Measurements from ENCODE around the gene PAOX. TPM values are rescaled to one million over a fixed set of nuclear protein-coding genes. Genes with fewer than 3 reads are reported as not detected.
"Not testable (repeated sequence)": the region's sequence is repeated elsewhere in the genome, so short reads cannot be mapped to it uniquely, and the experiment has no call there.

Gene PAOX
- total and polyA plus RNA-seq, 5 donors from 2014 or later = 6.7 to 14.3 (median 10.2) TPM

GRCh38 chr10:133368153-133368552 is 10.9 kb upstream of the PAOX start:
- no peak for ATAC-seq (ENCODE audit: low read depth in 2 of 2)
- Mint-ChIP-seq H3K27ac (no peak overlapping the region), H3K27me3 (no peaks in the 10 kb centered on the region), H3K4me3 (peak overlapping the region in 1 of 4 donors; percentile 65), H3K9me3 (no peaks in the 10 kb centered on the region), H3K4me1 (peaks cover 0 to 6% (median 0%) of the 10 kb centered on the region in 4 donors), H3K36me3 (peaks cover 17% of the 10 kb centered on the region)
- no peak for DNase-seq
- no peak overlapping the region for H3K4me3 ChIP-seq (ENCODE audit: low read depth, low read length)
- H3K9me3 ChIP-seq (ENCODE audit: control insufficient read depth in 2 of 2, low read length in 2 of 2) = no peaks in the 10 kb centered on the region
- peaks cover 8% of the 10 kb centered on the region for H3K4me1 ChIP-seq (ENCODE audit: control insufficient read depth, insufficient read depth, low read length, poor library complexity, severe bottlenecking)
- H3K27me3 ChIP-seq (ENCODE audit: control insufficient read depth, insufficient read depth, low read length) = no peaks in the 10 kb centered on the region
- peaks cover 30% of the 10 kb centered on the region for H3K36me3 ChIP-seq (ENCODE audit: control insufficient read depth, insufficient read depth, low read length)
- H3K27ac ChIP-seq (ENCODE audit: insufficient read depth, low read length, poor library complexity, severe bottlenecking) = no peak overlapping the region

GRCh38 chr10:133370030-133370786 is 8.9 kb upstream of the PAOX start:
- no peak overlapping the region for H3K27ac ChIP-seq (ENCODE audit: insufficient read depth, low read length, poor library complexity, severe bottlenecking)
- peaks cover 14% of the 10 kb centered on the region for H3K4me1 ChIP-seq (ENCODE audit: control insufficient read depth, insufficient read depth, low read length, poor library complexity, severe bottlenecking)
- no peak for DNase-seq
- no peaks in the 10 kb centered on the region for H3K27me3 ChIP-seq (ENCODE audit: control insufficient read depth, insufficient read depth, low read length)
- H3K4me3 ChIP-seq (ENCODE audit: low read depth, low read length) = no peak overlapping the region
- peaks cover 30% of the 10 kb centered on the region for H3K36me3 ChIP-seq (ENCODE audit: control insufficient read depth, insufficient read depth, low read length)
- H3K9me3 ChIP-seq (ENCODE audit: control insufficient read depth in 2 of 2, low read length in 2 of 2) = no peaks in the 10 kb centered on the region
- Mint-ChIP-seq H3K27ac (no peak overlapping the region), H3K4me1 (peaks cover 0 to 9% (median 4%) of the 10 kb centered on the region in 4 donors), H3K9me3 (no peaks in the 10 kb centered on the region), H3K27me3 (no peaks in the 10 kb centered on the region), H3K36me3 (peaks cover 9% of the 10 kb centered on the region), H3K4me3 (peak overlapping the region; percentile 13 to 57 (median 38))
- no peak for ATAC-seq (ENCODE audit: low read depth in 2 of 2)

- DNase-seq (no peak), ATAC-seq (ENCODE audit: low read depth in 2 of 2) (no peak)
- H3K9me3 ChIP-seq (ENCODE audit: control insufficient read depth in 2 of 2, low read length in 2 of 2) = no peaks in the 10 kb centered on the region
Observed at GRCh38 chr10:133372507-133372906, 6.6 kb upstream of the PAOX start.

GRCh38 chr10:133373174-133374090 is 5.6 kb upstream of the PAOX start, which contains the start of gene ECHS1:
Gene ECHS1 (minus strand): TSS chr10:133373354. CDS start chr10:133373333, 21 bp downstream.
- Histone ChIP-seq H3K36me3 (ENCODE audit: control insufficient read depth, insufficient read depth, low read length) (peaks cover 17% of the 10 kb centered on the region), H3K4me1 (ENCODE audit: control insufficient read depth, insufficient read depth, low read length, poor library complexity, severe bottlenecking) (peaks cover 21% of the 10 kb centered on the region), H3K4me3 (ENCODE audit: low read depth, low read length) (peak within 1 kb of the TSS; percentile 66), H3K9me3 (ENCODE audit: control insufficient read depth in 2 of 2, low read length in 2 of 2) (no peaks in the 10 kb centered on the region), H3K27me3 (ENCODE audit: control insufficient read depth, insufficient read depth, low read length) (no peaks in the 10 kb centered on the region), H3K27ac (ENCODE audit: insufficient read depth, low read length, poor library complexity, severe bottlenecking) (peak within 1 kb of the TSS; percentile 66)
- Mint-ChIP-seq H3K27me3 (no peaks in the 10 kb centered on the region), H3K36me3 (peaks cover 6% of the 10 kb centered on the region), H3K9me3 (no peaks in the 10 kb centered on the region), H3K4me3 (peak within 1 kb of the TSS; percentile 80 to 89 (median 86)), H3K4me1 (peaks cover 0 to 9% (median 4%) of the 10 kb centered on the region in 4 donors), H3K27ac (peak within 1 kb of the TSS in 1 of 3 donors; percentile 63)
- ATAC-seq (ENCODE audit: low read depth in 2 of 2) (peak; percentile 99), DNase-seq (peak; percentile 91 to 92 (median 92))

More at GRCh38 chr10:133372507-133372906, 6.6 kb upstream of the PAOX start:
- peaks cover 9% of the 10 kb centered on the region for H3K36me3 Mint-ChIP-seq
- H3K4me3 Mint-ChIP-seq = peak overlapping the region in 3 of 4 donors; percentile 80 to 85 (median 83)
- Histone ChIP-seq H3K27ac (ENCODE audit: insufficient read depth, low read length, poor library complexity, severe bottlenecking) (no peak overlapping the region), H3K4me3 (ENCODE audit: low read depth, low read length) (no peak overlapping the region), H3K4me1 (ENCODE audit: control insufficient read depth, insufficient read depth, low read length, poor library complexity, severe bottlenecking) (peaks cover 14% of the 10 kb centered on the region), H3K27me3 (ENCODE audit: control insufficient read depth, insufficient read depth, low read length) (no peaks in the 10 kb centered on the region), H3K36me3 (ENCODE audit: control insufficient read depth, insufficient read depth, low read length) (peaks cover 22% of the 10 kb centered on the region)
- no peaks in the 10 kb centered on the region for H3K9me3 Mint-ChIP-seq
- no peak overlapping the region for H3K27ac Mint-ChIP-seq
- no peaks in the 10 kb centered on the region for H3K27me3 Mint-ChIP-seq
- H3K4me1 Mint-ChIP-seq = peaks cover 0 to 9% (median 4%) of the 10 kb centered on the region in 4 donors

GRCh38 chr10:133375357-133376115 is 3.5 kb upstream of the PAOX start:
- Mint-ChIP-seq H3K9me3 (peaks cover 0 to 1% (median 0%) of the 10 kb centered on the region in 7 donors), H3K4me1 (peaks cover 0 to 11% (median 4%) of the 10 kb centered on the region in 4 donors), H3K4me3 (peak overlapping the region; percentile 38 to 89 (median 78)), H3K27ac (peak overlapping the region in 1 of 3 donors; percentile 57), H3K36me3 (no peaks in the 10 kb centered on the region), H3K27me3 (no peaks in the 10 kb centered on the region)
- no peak for DNase-seq
- H3K4me3 ChIP-seq (ENCODE audit: low read depth, low read length) = no peak overlapping the region
- H3K9me3 ChIP-seq (ENCODE audit: control insufficient read depth in 2 of 2, low read length in 2 of 2) = no peaks in the 10 kb centered on the region
- H3K27ac ChIP-seq (ENCODE audit: insufficient read depth, low read length, poor library complexity, severe bottlenecking) = no peak overlapping the region
- peaks cover 28% of the 10 kb centered on the region for H3K4me1 ChIP-seq (ENCODE audit: control insufficient read depth, insufficient read depth, low read length, poor library complexity, severe bottlenecking)
- no peaks in the 10 kb centered on the region for H3K36me3 ChIP-seq (ENCODE audit: control insufficient read depth, insufficient read depth, low read length)
- ATAC-seq (ENCODE audit: low read depth in 2 of 2) = no peak
- H3K27me3 ChIP-seq (ENCODE audit: control insufficient read depth, insufficient read depth, low read length) = no peaks in the 10 kb centered on the region

GRCh38 chr10:133376183-133376582 is 2.9 kb upstream of the PAOX start:
- not testable (repeated sequence) for H3K27me3 ChIP-seq (ENCODE audit: control insufficient read depth, insufficient read depth, low read length); H3K4me3 ChIP-seq (ENCODE audit: low read depth, low read length); H3K27ac ChIP-seq (ENCODE audit: insufficient read depth, low read length, poor library complexity, severe bottlenecking); H3K36me3 ChIP-seq (ENCODE audit: control insufficient read depth, insufficient read depth, low read length); ATAC-seq (ENCODE audit: low read depth in 2 of 2); H3K9me3 ChIP-seq (ENCODE audit: control insufficient read depth in 2 of 2, low read length in 2 of 2); H3K36me3 Mint-ChIP-seq; DNase-seq; H3K27me3 Mint-ChIP-seq; H3K9me3 Mint-ChIP-seq
- H3K27ac Mint-ChIP-seq = peak overlapping the region in 1 of 3 donors; percentile 54
- peaks cover 4 to 17% (median 4%) of the 10 kb centered on the region in 4 donors for H3K4me1 Mint-ChIP-seq
- H3K4me3 Mint-ChIP-seq = peak overlapping the region; percentile 75 to 87 (median 82)
- peaks cover 28% of the 10 kb centered on the region for H3K4me1 ChIP-seq (ENCODE audit: control insufficient read depth, insufficient read depth, low read length, poor library complexity, severe bottlenecking)

All from CD4-positive, CD25-positive, alpha-beta regulatory T cell (primary cell).